ENCODE results near the gene IFNA4.

GRCh38 chr9:21155501-21155900 lies 31.9 kb downstream of the IFNA4 start:
- TF ChIP-seq, protein P1, sequence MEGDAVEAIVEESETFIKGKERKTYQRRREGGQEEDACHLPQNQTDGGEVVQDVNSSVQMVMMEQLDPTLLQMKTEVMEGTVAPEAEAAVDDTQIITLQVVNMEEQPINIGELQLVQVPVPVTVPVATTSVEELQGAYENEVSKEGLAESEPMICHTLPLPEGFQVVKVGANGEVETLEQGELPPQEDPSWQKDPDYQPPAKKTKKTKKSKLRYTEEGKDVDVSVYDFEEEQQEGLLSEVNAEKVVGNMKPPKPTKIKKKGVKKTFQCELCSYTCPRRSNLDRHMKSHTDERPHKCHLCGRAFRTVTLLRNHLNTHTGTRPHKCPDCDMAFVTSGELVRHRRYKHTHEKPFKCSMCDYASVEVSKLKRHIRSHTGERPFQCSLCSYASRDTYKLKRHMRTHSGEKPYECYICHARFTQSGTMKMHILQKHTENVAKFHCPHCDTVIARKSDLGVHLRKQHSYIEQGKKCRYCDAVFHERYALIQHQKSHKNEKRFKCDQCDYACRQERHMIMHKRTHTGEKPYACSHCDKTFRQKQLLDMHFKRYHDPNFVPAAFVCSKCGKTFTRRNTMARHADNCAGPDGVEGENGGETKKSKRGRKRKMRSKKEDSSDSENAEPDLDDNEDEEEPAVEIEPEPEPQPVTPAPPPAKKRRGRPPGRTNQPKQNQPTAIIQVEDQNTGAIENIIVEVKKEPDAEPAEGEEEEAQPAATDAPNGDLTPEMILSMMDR (tag by site-specific recombination; IDR thresholded peaks at IDR 0.05) = no peak
- TF ChIP-seq ZNF175 (tag by site-specific recombination; IDR thresholded peaks at IDR 0.05) = no peak
- no peak for TF ChIP-seq ZNF202 (tag by site-specific recombination; IDR thresholded peaks at IDR 0.05; ENCODE audit: borderline replicate concordance)
- TF ChIP-seq ZNF623 (tag by site-specific recombination; IDR thresholded peaks at IDR 0.05) = no peak
- TF ChIP-seq ZNF112 (tag by site-specific recombination; IDR thresholded peaks at IDR 0.05) = no peak
- TF ChIP-seq ZNF830 (tag by site-specific recombination; IDR thresholded peaks at IDR 0.05; ENCODE audit: low read depth) = no peak
- TF ChIP-seq ZNF324 (tag by site-specific recombination; IDR thresholded peaks at IDR 0.05) = no peak
- TF ChIP-seq REST (tag by site-specific recombination; IDR thresholded peaks at IDR 0.05) = no peak
- TF ChIP-seq KLF10 (tag by site-specific recombination; IDR thresholded peaks at IDR 0.05) = no peak

Measured in HEK293 (cell line).